Keratinocyte (primary cell): ENCODE data around the gene U2SURP. TPM values are rescaled to one million over a fixed set of nuclear protein-coding genes. Genes with fewer than 3 reads are reported as not detected.

ENCODE experiments used
- DNase-seq: peaks from one replicate; pipeline ENCODE4 v3.0.0-alpha.2; 2011; ENCODE audit warnings: low read depth, missing footprints, low spot score
- FAIRE-seq: peaks from 2 replicates; lab custom pipeline; 2011; peaks lifted over from hg19 to GRCh38; lab: Jason Lieb, UNC
- H2AFZ ChIP-seq: 2 replicates; pipeline ENCODE4 v1.6.0; 2012; ENCODE audit warnings: low read length, control low read depth, inconsistent platforms; ENCODE audit not compliant: control insufficient read depth
- H3K27ac ChIP-seq: 2 replicates; pipeline ENCODE4 v1.5.1; 2011; ENCODE audit warnings: low read length; ENCODE audit not compliant: control insufficient read depth, insufficient read depth
- H3K27me3 ChIP-seq: 3 replicates; pipeline ENCODE4 v1.6.0; 2011; ENCODE audit warnings: low read length; ENCODE audit not compliant: control insufficient read depth, insufficient read depth; ENCODE audit errors: extremely low read depth
- H3K36me3 ChIP-seq, 2 experiments: 2 replicates in 1 of 2; 3 replicates in 1 of 2; pipeline ENCODE4 v1.5.1; 2011; ENCODE audit warnings: low read length in 2 of 2, mild to moderate bottlenecking in 1 of 2; ENCODE audit not compliant: control insufficient read depth in 2 of 2, insufficient read depth in 2 of 2; ENCODE audit errors: extremely low read depth in 1 of 2
- H3K4me1 ChIP-seq: 3 replicates; pipeline ENCODE4 v1.5.1; 2011; ENCODE audit warnings: low read length; ENCODE audit not compliant: control insufficient read depth, insufficient read depth; ENCODE audit errors: extremely low read depth
- H3K4me2 ChIP-seq: 3 replicates; pipeline ENCODE4 v1.6.0; 2011; ENCODE audit warnings: low read depth, low read length; ENCODE audit not compliant: control insufficient read depth, insufficient read depth; ENCODE audit errors: extremely low read depth
- H3K4me3 ChIP-seq, 3 experiments: fragments of 200-600 bp in 1 of 3; sonication (generic) in 1 of 3; 2 replicates in 2 of 3; 3 replicates in 1 of 3; pipeline ENCODE4 v1.5.1; 2011 to 2016; ENCODE audit warnings: low read length in 3 of 3, mild to moderate bottlenecking in 3 of 3, control low read depth in 2 of 3, inconsistent platforms in 1 of 3, low read depth in 1 of 3, mixed read lengths in 1 of 3, mixed run types in 1 of 3, moderate library complexity in 1 of 3; ENCODE audit not compliant: control insufficient read depth in 2 of 3, insufficient read depth in 2 of 3; ENCODE audit errors: extremely low read depth in 1 of 3
- H3K79me2 ChIP-seq: 2 replicates; pipeline ENCODE4 v1.6.0; 2012; ENCODE audit warnings: low read length; ENCODE audit not compliant: control insufficient read depth, insufficient read depth
- H3K9ac ChIP-seq: 3 replicates; pipeline ENCODE4 v1.6.0; 2011; ENCODE audit warnings: low read length; ENCODE audit not compliant: control insufficient read depth, insufficient read depth; ENCODE audit errors: extremely low read depth
- H3K9me1 ChIP-seq: 3 replicates; pipeline ENCODE4 v1.6.0; 2011; ENCODE audit warnings: low read length; ENCODE audit not compliant: control insufficient read depth, insufficient read depth; ENCODE audit errors: extremely low read depth
- H3K9me3 ChIP-seq: 2 replicates; pipeline ENCODE4 v1.5.1; 2012; ENCODE audit warnings: low read depth, low read length; ENCODE audit not compliant: control insufficient read depth
- H4K20me1 ChIP-seq: 3 replicates; pipeline ENCODE4 v1.6.0; 2011; ENCODE audit warnings: low read length; ENCODE audit not compliant: control insufficient read depth, insufficient read depth; ENCODE audit errors: extremely low read depth
- EZH2 ChIP-seq: IDR thresholded peaks from one replicate; pipeline ENCODE4 v1.6.1; 2012; ENCODE audit warnings: inconsistent platforms, mild to moderate bottlenecking, low read length, moderate library complexity
- dilution Hi-C: fragments of 300-500 bp; cut with MboI; formaldehyde crosslinking; loops from one replicate; pipeline ENCODE4 v1.7.0; 2020; ENCODE audit warnings: low sequenced_read_pairs; ENCODE audit not compliant: extremely low pct_ligation_motif_present
- polyA plus RNA-seq, 5 experiments: library from polyadenylated mRNA; depleted of rRNA in 3 of 5; stranded (reverse) in 3 of 5; stranded (forward) in 1 of 5; unstranded in 1 of 5; fragments of >200 nt; gene quantifications; 1 replicate in 1 of 5; 2 replicates in 3 of 5; 3 replicates in 1 of 5; pipeline versions ENCODE4 v1.2.1 to v1.2.3, GENCODE V29; 2011 to 2012; ENCODE audit warnings: missing spikeins in 2 of 5, low read depth in 1 of 5, low replicate concordance in 1 of 5
- TF ChIP-seq, protein P1 (sequence below), 3 experiments: IDR thresholded peaks in 1 of 3; conservative IDR thresholded peaks in 1 of 3; optimal IDR thresholded peaks in 1 of 3; 2 replicates in 2 of 3; 3 replicates in 1 of 3; pipeline versions ENCODE3 to v1.5.1; 2011; ENCODE audit warnings: low read length in 3 of 3, mild to moderate bottlenecking in 3 of 3, moderate library complexity in 2 of 3, control low read depth in 1 of 3, inconsistent platforms in 1 of 3; ENCODE audit not compliant: insufficient read depth in 2 of 3; ENCODE audit errors: extremely low read depth in 1 of 3

The U2SURP gene
- polyA plus RNA-seq, 1 donor (not counting 4 experiments of a cell fraction or from before 2014, with no cell fraction given): 75.9 TPM

DNA sequence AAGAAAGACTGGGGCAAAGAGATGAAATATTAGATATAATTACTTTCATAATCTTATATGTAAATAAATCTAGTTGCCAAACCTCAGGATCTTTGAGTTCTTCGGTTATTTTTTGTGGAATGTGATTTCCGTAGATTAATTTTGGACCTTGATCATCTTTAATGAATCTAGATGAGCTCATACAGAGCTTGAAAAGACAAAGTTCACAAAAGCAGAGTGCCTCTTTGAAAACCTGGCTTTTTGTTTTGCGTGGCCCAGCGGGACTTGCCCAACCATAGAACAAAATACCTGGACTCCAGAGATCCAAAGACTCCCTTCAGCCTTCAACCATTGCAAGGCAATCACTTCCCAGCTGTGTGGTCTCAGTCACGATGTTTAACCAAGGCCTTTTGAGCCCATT, 63.4 kb downstream of the U2SURP start:
- Histone ChIP-seq H3K9ac (no peak overlapping the region), H3K4me3 (no peak overlapping the region), H2AFZ (no peak overlapping the region), H3K79me2 (no peaks in the 10 kb centered on the region), H3K4me1 (peaks cover 3% of the 10 kb centered on the region), H4K20me1 (no peaks in the 10 kb centered on the region), H3K4me2 (no peak overlapping the region), H3K36me3 (no peaks in the 10 kb centered on the region), H3K27ac (no peak overlapping the region), H3K27me3 (no peaks in the 10 kb centered on the region), H3K9me3 (no peaks in the 10 kb centered on the region), H3K9me1 (no peaks in the 10 kb centered on the region)
- FAIRE-seq: no peak
- dilution Hi-C loops: no loop called here
- DNase-seq: no peak
- TF ChIP-seq EZH2: no peak
- TF ChIP-seq, protein P1, sequence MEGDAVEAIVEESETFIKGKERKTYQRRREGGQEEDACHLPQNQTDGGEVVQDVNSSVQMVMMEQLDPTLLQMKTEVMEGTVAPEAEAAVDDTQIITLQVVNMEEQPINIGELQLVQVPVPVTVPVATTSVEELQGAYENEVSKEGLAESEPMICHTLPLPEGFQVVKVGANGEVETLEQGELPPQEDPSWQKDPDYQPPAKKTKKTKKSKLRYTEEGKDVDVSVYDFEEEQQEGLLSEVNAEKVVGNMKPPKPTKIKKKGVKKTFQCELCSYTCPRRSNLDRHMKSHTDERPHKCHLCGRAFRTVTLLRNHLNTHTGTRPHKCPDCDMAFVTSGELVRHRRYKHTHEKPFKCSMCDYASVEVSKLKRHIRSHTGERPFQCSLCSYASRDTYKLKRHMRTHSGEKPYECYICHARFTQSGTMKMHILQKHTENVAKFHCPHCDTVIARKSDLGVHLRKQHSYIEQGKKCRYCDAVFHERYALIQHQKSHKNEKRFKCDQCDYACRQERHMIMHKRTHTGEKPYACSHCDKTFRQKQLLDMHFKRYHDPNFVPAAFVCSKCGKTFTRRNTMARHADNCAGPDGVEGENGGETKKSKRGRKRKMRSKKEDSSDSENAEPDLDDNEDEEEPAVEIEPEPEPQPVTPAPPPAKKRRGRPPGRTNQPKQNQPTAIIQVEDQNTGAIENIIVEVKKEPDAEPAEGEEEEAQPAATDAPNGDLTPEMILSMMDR (optimal IDR thresholded peaks at IDR 0.05 in 1 of 3, IDR thresholded peaks at IDR 0.05 in 1 of 3, conservative IDR thresholded peaks at IDR 0.05 in 1 of 3; ENCODE audit: extremely low read depth in 1 of 3, insufficient read depth in 2 of 3, low read length in 3 of 3): no peak

DNA sequence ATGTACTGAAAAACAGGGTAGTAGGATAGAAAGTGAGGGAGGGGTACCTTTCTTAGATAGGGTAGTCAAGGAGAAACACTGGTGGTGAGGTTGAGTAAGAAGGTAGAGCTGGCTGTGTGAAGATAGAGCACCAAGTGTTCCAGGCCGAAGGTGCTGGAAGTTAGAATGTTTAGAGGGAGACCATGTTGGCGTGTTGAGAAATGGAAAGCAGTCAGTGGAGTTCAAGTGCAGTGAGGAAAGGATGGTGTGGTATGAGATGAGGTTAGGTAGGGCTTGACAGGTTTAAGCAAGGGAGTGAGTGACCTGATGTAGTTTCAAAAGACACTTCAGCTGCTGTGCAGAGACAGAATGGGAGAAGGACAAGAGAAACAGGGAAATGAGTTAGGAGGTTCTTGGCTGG, 64.0 kb downstream of the U2SURP start:
- H3K4me1 ChIP-seq: peaks cover 3% of the 10 kb centered on the region
- no peaks in the 10 kb centered on the region for H3K79me2 ChIP-seq
- no peak overlapping the region for H3K27ac ChIP-seq
- no peaks in the 10 kb centered on the region for H3K27me3 ChIP-seq
- no peak overlapping the region for H3K4me3 ChIP-seq
- no peak overlapping the region for H3K9ac ChIP-seq
- no peaks in the 10 kb centered on the region for H3K9me1 ChIP-seq
- dilution Hi-C loops: no loop called here
- FAIRE-seq (no peak), DNase-seq (no peak)
- TF ChIP-seq EZH2: no peak
- TF ChIP-seq, protein P1 (optimal IDR thresholded peaks at IDR 0.05 in 1 of 3, IDR thresholded peaks at IDR 0.05 in 1 of 3, conservative IDR thresholded peaks at IDR 0.05 in 1 of 3; ENCODE audit: extremely low read depth in 1 of 3, insufficient read depth in 2 of 3, low read length in 3 of 3): no peak
- no peaks in the 10 kb centered on the region for H3K36me3 ChIP-seq
- H4K20me1 ChIP-seq: no peaks in the 10 kb centered on the region
- H3K9me3 ChIP-seq: no peaks in the 10 kb centered on the region
- no peak overlapping the region for H3K4me2 ChIP-seq
- no peak overlapping the region for H2AFZ ChIP-seq
